ENCODE measurements around the gene IRX1.

Gene IRX1

GRCh38 chr5:3595006-3595961 is at the start of gene IRX1:
IRX1 (plus strand) TSS chr5:3595832; CDS start chr5:3596106, 274 bp downstream.
- peak; percentile 74 for DNase-seq

- DNase-seq = no peak
Measured at GRCh38 chr5:3546028-3546427, 49.6 kb upstream of the IRX1 start.

DNA sequence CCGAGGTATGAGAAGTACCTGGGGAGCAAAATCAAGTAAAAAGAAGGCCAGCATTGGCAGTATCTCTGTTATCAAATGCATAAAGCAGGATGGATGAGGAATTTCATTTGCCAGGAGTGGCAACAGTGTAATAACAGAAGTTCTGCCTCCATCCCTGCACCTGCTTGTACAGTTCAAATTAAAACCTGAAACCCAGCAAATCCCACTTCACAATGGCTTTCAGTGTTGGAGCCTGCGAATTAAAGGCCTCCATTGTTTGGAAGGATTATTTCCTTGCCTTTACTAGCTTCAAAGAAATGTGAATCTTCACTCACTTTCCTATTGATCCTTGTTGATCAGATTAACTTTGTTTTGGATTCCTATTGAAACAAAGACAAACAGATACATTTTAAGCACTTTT is 31.5 kb upstream of the IRX1 start:
- no peak for DNase-seq

GRCh38 chr5:3564827-3565518 is 30.7 kb upstream of the IRX1 start:
- peak; percentile 60 for DNase-seq

- DNase-seq = peak; percentile 38
Measured at GRCh38 chr5:3584724-3585531, 10.7 kb upstream of the IRX1 start.

GRCh38 chr5:3590161-3590966 is 5.3 kb upstream of the IRX1 start:
- DNase-seq = no peak

DNA sequence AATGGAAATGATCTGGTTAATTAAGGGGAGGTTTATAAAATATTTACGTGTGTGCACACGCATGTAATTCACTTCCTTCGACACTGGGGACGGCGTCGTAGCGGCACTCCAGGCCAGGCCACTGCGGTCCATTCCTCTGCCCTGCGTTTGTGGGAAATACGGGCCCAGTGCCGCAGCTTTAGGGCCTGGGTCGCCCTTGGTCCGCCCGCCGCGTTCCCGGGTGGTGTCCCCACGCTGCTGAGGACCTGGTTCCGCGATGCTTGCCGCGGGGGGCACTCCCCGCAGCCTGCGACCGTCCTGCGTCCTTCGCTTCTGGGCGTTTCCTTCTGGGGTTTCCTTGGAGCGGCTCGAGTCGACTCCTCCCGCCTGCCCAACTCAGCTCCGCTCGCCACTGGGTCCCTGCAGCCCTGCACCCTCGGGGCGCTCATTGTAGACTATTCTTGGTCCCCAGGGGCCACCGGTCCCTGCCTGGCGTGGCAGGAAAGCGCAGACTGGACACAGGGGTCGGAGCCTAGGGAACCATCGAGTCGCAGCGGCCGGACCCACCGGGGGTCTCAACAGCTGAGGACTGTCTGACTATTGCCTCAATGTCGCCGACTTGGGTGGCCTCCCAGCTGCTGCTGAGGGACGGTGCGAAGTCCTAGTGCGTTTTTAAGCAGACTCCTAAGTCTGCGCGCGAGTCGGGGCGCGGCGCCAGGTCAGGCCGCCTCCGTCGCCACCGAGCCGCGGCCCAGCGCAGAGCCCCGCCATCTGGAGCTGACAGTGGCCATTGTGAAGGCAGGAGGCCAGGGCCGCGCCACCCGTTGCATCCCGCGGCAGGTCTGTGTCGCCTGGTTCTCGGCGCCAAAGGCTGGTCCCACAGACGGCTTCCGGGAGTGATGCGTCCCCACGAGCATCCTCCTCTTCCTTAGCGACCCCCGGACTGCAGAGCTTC is 4.4 kb upstream of the IRX1 start:
- no peak for DNase-seq

DNA sequence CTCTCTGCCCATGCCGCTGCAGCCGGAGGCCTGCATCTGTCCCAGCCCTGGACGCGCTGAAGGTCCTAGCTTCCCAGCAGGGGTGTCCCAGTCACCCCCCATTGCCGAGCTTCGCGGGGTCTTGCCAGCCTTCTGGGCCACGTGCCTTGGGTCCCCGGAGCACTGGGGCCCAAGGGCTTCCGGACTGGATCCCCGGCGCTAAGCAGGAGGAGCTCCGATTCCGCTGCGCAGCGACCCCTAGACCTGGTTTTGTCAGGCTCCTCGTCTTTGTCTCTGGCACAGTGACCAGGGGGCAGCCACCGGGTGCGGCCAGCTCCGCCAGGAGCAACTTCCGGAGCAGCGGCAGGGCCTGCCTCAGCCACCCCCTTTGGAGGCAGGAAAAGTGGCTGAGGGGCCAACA is 3.3 kb upstream of the IRX1 start:
- no peak for DNase-seq

- no peak for DNase-seq
Measured at GRCh38 chr5:3593771-3594509, 1.7 kb upstream of the IRX1 start.

- DNase-seq = no peak
Measured at GRCh38 chr5:3594510-3595005, 1.1 kb upstream of the IRX1 start.

DNA sequence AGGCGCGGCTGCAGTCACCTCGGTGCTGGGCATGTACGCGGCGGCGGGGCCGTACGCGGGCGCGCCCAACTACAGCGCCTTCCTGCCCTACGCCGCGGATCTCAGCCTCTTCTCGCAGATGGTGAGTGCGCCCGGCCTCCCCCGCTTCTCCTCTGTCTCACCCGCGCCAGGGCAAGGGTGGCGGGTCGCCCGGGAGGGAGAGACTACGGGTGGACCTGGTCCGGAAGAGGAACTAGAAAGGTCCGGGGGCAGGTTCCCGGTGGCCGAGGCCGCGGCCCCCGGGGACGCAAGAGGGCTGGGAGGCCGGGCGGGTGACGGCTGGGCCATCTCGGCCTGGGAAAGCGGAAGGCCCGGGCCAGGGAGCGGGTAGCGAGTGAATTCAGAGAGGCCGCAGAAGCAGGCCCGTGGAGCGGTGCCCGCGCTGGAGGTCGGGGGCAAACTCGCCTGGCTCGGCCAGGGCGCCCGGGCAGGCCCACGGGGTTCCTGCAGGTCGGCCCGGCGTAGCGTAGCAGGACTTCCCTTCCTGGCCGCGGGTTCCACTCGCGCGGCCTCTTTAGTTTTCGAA is 711 bp downstream of the IRX1 start:
- peak; percentile 30 for DNase-seq

DNA sequence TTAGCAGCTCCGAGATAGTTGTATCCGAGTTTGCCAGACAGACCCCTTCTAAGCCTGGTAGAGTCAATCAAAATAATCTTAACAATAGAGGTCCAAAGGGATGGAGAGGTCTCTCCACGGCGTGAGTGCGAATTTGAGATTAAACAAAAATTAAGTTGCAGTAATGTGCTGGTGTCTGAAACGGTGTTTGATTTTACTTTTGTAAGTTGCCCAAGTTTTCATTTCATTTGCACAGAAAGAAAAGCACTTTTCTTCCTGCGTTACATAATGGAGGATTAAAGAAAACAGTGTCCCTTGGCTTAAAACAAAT is 1.2 kb downstream of the IRX1 start:
- DNase-seq = no peak

GRCh38 chr5:3597167-3598007 is 1.8 kb downstream of the IRX1 start:
- DNase-seq = peak; percentile 25

DNA sequence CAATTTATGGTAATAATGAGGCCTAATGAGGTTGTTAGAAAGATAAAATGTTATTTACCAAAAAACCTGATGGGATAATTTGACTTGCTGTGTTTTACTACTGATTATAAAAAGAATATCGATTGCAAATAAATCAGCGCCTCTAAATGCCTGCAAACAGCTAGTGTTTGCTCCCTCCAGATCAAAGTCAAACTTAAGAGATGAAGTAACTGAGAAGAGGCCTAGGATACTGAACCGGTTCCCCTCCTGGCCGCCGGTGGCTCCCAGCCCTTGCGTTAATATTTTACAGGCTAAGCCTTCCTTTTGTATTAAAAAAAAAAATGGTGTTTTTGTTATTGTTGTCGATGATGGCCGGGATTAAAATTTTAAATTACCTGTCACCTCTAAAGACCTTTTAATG is 2.6 kb downstream of the IRX1 start:
- no peak for DNase-seq

- DNase-seq = no peak
Measured at GRCh38 chr5:3598769-3599211, 3.2 kb downstream of the IRX1 start.

GRCh38 chr5:3599226-3600105 is 3.8 kb downstream of the IRX1 start:
- no peak for DNase-seq

GRCh38 chr5:3600106-3601060 is 4.8 kb downstream of the IRX1 start:
- DNase-seq = no peak

Measured in NCI-H2171 treated with DMSO at 0.1 percent for 48 hours (cell line).